H1 (cell line): Measurements from ENCODE around the gene GIMAP5. TPM values are rescaled to one million over a fixed set of nuclear protein-coding genes. Genes with fewer than 3 reads are reported as not detected.

Experiments used
- CTCF ChIA-PET: fragments of 300-600 bp; sonication (Branson Sonifier 250); formaldehyde crosslinking; loops from one replicate; lab custom pipeline; 2021; ENCODE audit not compliant: partially characterized antibody; lab: Charles Lee
- POLR2A ChIA-PET: fragments of 300-600 bp; sonication (Branson Sonifier 250); formaldehyde crosslinking; loops from one replicate; lab custom pipeline; 2021; ENCODE audit warnings: inconsistent platforms; ENCODE audit not compliant: partially characterized antibody; lab: Charles Lee
- DNase-seq, 2 experiments: peaks; one replicate each; pipeline versions ENCODE4 v3.0.0 to v3.0.0-alpha.2; 2010 to 2022; ENCODE audit warnings: low spot score in 2 of 2, low read depth in 1 of 2, mixed read lengths in 1 of 2
- FAIRE-seq: peaks from 2 replicates; lab custom pipeline; 2011; peaks lifted over from hg19 to GRCh38; lab: Jason Lieb, UNC
- H2AFZ ChIP-seq: 2 replicates; pipeline ENCODE4 v1.8.1; 2012; ENCODE audit warnings: low read length, inconsistent platforms
- H2AK5ac ChIP-seq: 2 replicates; pipeline ENCODE4 v1.6.1; 2013; ENCODE audit warnings: low read depth, low read length
- H2BK120ac ChIP-seq: replicated peaks from 2 replicates; pipeline ENCODE3; 2013; ENCODE audit warnings: low read depth, low read length, inconsistent platforms
- H2BK12ac ChIP-seq: 2 replicates; pipeline ENCODE4 v1.6.1; 2013; ENCODE audit warnings: low read depth, low read length
- H2BK15ac ChIP-seq: 2 replicates; pipeline ENCODE4 v1.6.1; 2013; ENCODE audit warnings: low read length
- H2BK20ac ChIP-seq: 2 replicates; pipeline ENCODE4 v1.6.1; 2013; ENCODE audit warnings: low read length
- H2BK5ac ChIP-seq: 2 replicates; pipeline ENCODE4 v1.6.1; 2013; ENCODE audit warnings: low read depth, low read length
- H3K14ac ChIP-seq: 2 replicates; pipeline ENCODE4 v1.6.1; 2013; ENCODE audit warnings: inconsistent platforms; ENCODE audit not compliant: insufficient read length
- H3K18ac ChIP-seq: 2 replicates; pipeline ENCODE4 v1.6.1; 2013; ENCODE audit warnings: low read length; ENCODE audit errors: extremely low read depth
- H3K23ac ChIP-seq: 2 replicates; pipeline ENCODE4 v1.6.1; 2013; ENCODE audit warnings: inconsistent platforms; ENCODE audit not compliant: insufficient read length
- H3K23me2 ChIP-seq: 2 replicates; pipeline ENCODE4 v1.6.1; 2013; ENCODE audit warnings: low read depth, low read length
- H3K27ac ChIP-seq: 2 replicates; pipeline ENCODE4 v1.6.1; 2011; ENCODE audit warnings: low read depth, low read length, inconsistent platforms
- H3K27me3 ChIP-seq, 4 experiments: replicated peaks in 1 of 4; 1 replicate in 1 of 4; 2 replicates in 3 of 4; pipeline versions ENCODE4 v1.6.1 to v1.8.1; 2011 to 2013; ENCODE audit warnings: low read length in 3 of 4, mild to moderate bottlenecking in 3 of 4, inconsistent platforms in 2 of 4, mixed read lengths in 2 of 4, moderate library complexity in 1 of 4; ENCODE audit not compliant: control insufficient read depth in 3 of 4, insufficient read depth in 3 of 4; ENCODE audit errors: extremely low read depth in 1 of 4
- H3K36me3 ChIP-seq, 4 experiments: 2 replicates each; pipeline versions ENCODE4 v1.6.1 to v1.8.1; 2011 to 2013; ENCODE audit warnings: mild to moderate bottlenecking in 4 of 4, low read length in 3 of 4, moderate library complexity in 2 of 4, control low read depth in 1 of 4, inconsistent platforms in 1 of 4; ENCODE audit not compliant: insufficient read depth in 4 of 4, control insufficient read depth in 2 of 4
- H3K4ac ChIP-seq: replicated peaks from 2 replicates; pipeline ENCODE3; 2013; ENCODE audit warnings: low read length, low read depth, mixed read lengths, inconsistent platforms; ENCODE audit not compliant: insufficient read length
- H3K4me1 ChIP-seq, 4 experiments: replicated peaks in 1 of 4; 1 replicate in 1 of 4; 2 replicates in 3 of 4; pipeline versions ENCODE4 v1.6.1 to v1.8.1; 2011 to 2013; ENCODE audit warnings: low read length in 3 of 4, inconsistent platforms in 2 of 4, mixed read lengths in 1 of 4; ENCODE audit not compliant: insufficient read depth in 4 of 4, control insufficient read depth in 3 of 4
- H3K4me2 ChIP-seq, 2 experiments: 2 replicates each; pipeline versions ENCODE4 v1.6.1 to v1.8.1; 2011 to 2013; ENCODE audit warnings: low read depth in 2 of 2, low read length in 2 of 2, control low read depth in 1 of 2, inconsistent platforms in 1 of 2, mild to moderate bottlenecking in 1 of 2; ENCODE audit not compliant: insufficient read depth in 1 of 2
- H3K4me3 ChIP-seq, 4 experiments: fragments of 200-600, 300-600 bp in 1 of 4; sonication (generic), shearing (Covaris generic), sonication (Bioruptor Twin) in 1 of 4; 2 replicates each; pipeline versions ENCODE4 v1.5.1 to v1.8.1; 2011 to 2016; ENCODE audit warnings: low read length in 4 of 4, low read depth in 3 of 4, control low read depth in 2 of 4, inconsistent platforms in 2 of 4, mild to moderate bottlenecking in 2 of 4, mixed read lengths in 1 of 4, moderate library complexity in 1 of 4; ENCODE audit not compliant: insufficient read depth in 2 of 4; ENCODE audit errors: extremely low read depth in 1 of 4
- H3K56ac ChIP-seq: replicated peaks from 2 replicates; pipeline ENCODE3; 2013; ENCODE audit warnings: low read depth, mild to moderate bottlenecking, mixed read lengths, low read length, inconsistent platforms; ENCODE audit not compliant: insufficient read length
- H3K79me1 ChIP-seq: 2 replicates; pipeline ENCODE4 v1.6.1; 2013; ENCODE audit warnings: low read depth, low read length, control low read depth
- H3K79me2 ChIP-seq, 2 experiments: 2 replicates each; pipeline versions ENCODE4 v1.6.1 to v1.8.1; 2012 to 2013; ENCODE audit warnings: low read length in 2 of 2, mild to moderate bottlenecking in 2 of 2, inconsistent platforms in 1 of 2; ENCODE audit not compliant: insufficient read depth in 2 of 2, control insufficient read depth in 1 of 2
- H3K9ac ChIP-seq, 4 experiments: replicated peaks in 1 of 4; 1 replicate in 1 of 4; 2 replicates in 3 of 4; pipeline versions ENCODE4 v1.6.1 to v1.8.1; 2011 to 2013; ENCODE audit warnings: low read depth in 3 of 4, low read length in 3 of 4, control low read depth in 2 of 4, mild to moderate bottlenecking in 2 of 4, moderate library complexity in 2 of 4, inconsistent platforms in 1 of 4; ENCODE audit errors: extremely low read depth in 1 of 4
- H3K9me3 ChIP-seq, 2 experiments: 2 replicates each; pipeline versions ENCODE4 v1.6.1 to v1.8.1; 2012 to 2013; ENCODE audit warnings: mild to moderate bottlenecking in 2 of 2, moderate library complexity in 2 of 2, control low read depth in 1 of 2, inconsistent platforms in 1 of 2, low read depth in 1 of 2, low read length in 1 of 2, mixed read lengths in 1 of 2; ENCODE audit not compliant: insufficient read depth in 2 of 2
- H4K20me1 ChIP-seq, 2 experiments: replicated peaks in 1 of 2; 2 replicates each; pipeline versions ENCODE3 to v1.8.1; 2011 to 2013; ENCODE audit warnings: inconsistent platforms in 2 of 2, low read length in 2 of 2, mild to moderate bottlenecking in 1 of 2; ENCODE audit not compliant: insufficient read depth in 2 of 2, control insufficient read depth in 1 of 2
- H4K5ac ChIP-seq: 2 replicates; pipeline ENCODE4 v1.6.1; 2013; ENCODE audit warnings: low read length, low read depth, mixed read lengths, inconsistent platforms; ENCODE audit not compliant: insufficient read length
- H4K8ac ChIP-seq: 2 replicates; pipeline ENCODE4 v1.8.0; 2013; ENCODE audit warnings: mild to moderate bottlenecking, moderate library complexity, low read length, inconsistent platforms; ENCODE audit not compliant: insufficient read depth; ENCODE audit errors: extremely low read depth
- H4K91ac ChIP-seq: replicated peaks from 2 replicates; pipeline ENCODE3; 2013; ENCODE audit warnings: low read length, mixed read lengths, inconsistent platforms; ENCODE audit not compliant: insufficient read length
- CTCF ChIP-seq, 3 experiments: IDR thresholded peaks; 1 replicate in 2 of 3; 2 replicates in 1 of 3; pipeline versions ENCODE4 v1.5.1 to v1.6.1; 2011; ENCODE audit warnings: low read length in 3 of 3, mild to moderate bottlenecking in 3 of 3, inconsistent platforms in 2 of 3, low read depth in 1 of 3, moderate library complexity in 1 of 3; ENCODE audit not compliant: insufficient read depth in 1 of 3; ENCODE audit errors: control extremely low read depth in 1 of 3
- EP300 ChIP-seq, 2 experiments: IDR thresholded peaks; 1 replicate in 1 of 2; 2 replicates in 1 of 2; pipeline ENCODE4 v1.6.1; 2011 to 2012; ENCODE audit warnings: low read depth in 2 of 2, low read length in 2 of 2, mild to moderate bottlenecking in 2 of 2, borderline replicate concordance in 1 of 2, inconsistent platforms in 1 of 2, moderate library complexity in 1 of 2
- WGBS, 2 experiments: shearing (Covaris generic) in 1 of 2; methylation state at CpG; one replicate each; pipeline versions ENCODE4 v1.1.6 to v1.1.7; 2013 to 2015; ENCODE audit warnings: low lambda C conversion rate in 2 of 2, mixed read lengths in 2 of 2, inconsistent platforms in 1 of 2, low coverage in 1 of 2, missing lambda C conversion rate in 1 of 2; ENCODE audit not compliant: insufficient replicate concordance in 2 of 2, insufficient coverage in 1 of 2, insufficient read length in 1 of 2; ENCODE audit errors: extremely low coverage in 1 of 2, missing lambda C conversion rate in 1 of 2; 5-methylcytosine and 5-hydroxymethylcytosine counted together
- polyA plus RNA-seq, 7 experiments: library from polyadenylated mRNA; depleted of rRNA in 3 of 7; stranded (reverse) in 5 of 7; unstranded in 2 of 7; fragments of >200 nt in 5 of 7; fragments of 200-250 nt in 2 of 7; gene quantifications; 1 replicate in 5 of 7; 2 replicates in 1 of 7; 4 replicates in 1 of 7; pipeline versions ENCODE4 v1.2.1 to v1.2.3, GENCODE V29; 2011 to 2013; ENCODE audit warnings: missing spikeins in 2 of 7, mixed read lengths in 2 of 7
- total RNA-seq: library from RNA; stranded (reverse); fragmentation: NEBNext Ultra II Directional; extraction: Animal tissue kit (Norgen Biotek cat#: 25700); gene quantifications from 2 replicates; pipeline ENCODE4 v1.2.1, GENCODE V29; 2021

The GIMAP5 gene
- total and polyA plus RNA-seq, 2 of the 8 experiments (the other 6 are each of a cell fraction or from before 2014, with no cell fraction given) = not detected

GRCh38 chr7:150791304-150791703 is 54.1 kb downstream of the GIMAP5 start:
- FAIRE-seq = no peak

More at GRCh38 chr7:150791304-150791703, 54.1 kb downstream of the GIMAP5 start:
- Histone ChIP-seq H3K79me2 (no peaks in the 10 kb centered on the region), H2AK5ac (no peak overlapping the region), H4K91ac (no peak overlapping the region), H3K23ac (no peak overlapping the region), H2AFZ (no peak overlapping the region), H4K5ac (no peak overlapping the region), H3K18ac (no peak overlapping the region), H3K56ac (no peak overlapping the region), H2BK120ac (no peak overlapping the region), H2BK20ac (no peak overlapping the region), H3K4me3 (no peak overlapping the region), H4K8ac (no peak overlapping the region), H3K27me3 (peaks cover 0 to under 1% (median 0%) of the 10 kb centered on the region in 4 experiments; a peak in 1 of 7 replicates), H3K36me3 (no peaks in the 10 kb centered on the region), H2BK15ac (no peak overlapping the region), H4K20me1 (no peaks in the 10 kb centered on the region), H3K14ac (no peak overlapping the region), H3K9ac (no peak overlapping the region), H2BK12ac (no peak overlapping the region), H3K4me2 (no peak overlapping the region), H3K23me2 (no peaks in the 10 kb centered on the region; the same call in 1 of the 2 replicates), H3K27ac (no peak overlapping the region), H3K4ac (no peak overlapping the region), H3K79me1 (no peaks in the 10 kb centered on the region), H2BK5ac (no peak overlapping the region), H3K9me3 (no peaks in the 10 kb centered on the region), H3K4me1 (no peaks in the 10 kb centered on the region; a peak in 1 of 7 replicates)
- ChIA-PET POLR2A (no interaction called here), CTCF (interaction anchor here (1.1 to 3.9 kb wide), 4 partner anchors 8 to 85 kb away, joined by 4 to 18 read pairs (median 6); no protein-coding TSS in a partner anchor)
- WGBS, 2 experiments = 85% methylated on average over 5 of the region's 5 CpGs; no CpG with 5 or more reads in 1 of the 2 experiments
- DNase-seq = no peak
- TF ChIP-seq EP300 (IDR thresholded peaks at IDR 0.05; ENCODE audit: borderline replicate concordance in 1 of 2, low read depth in 2 of 2, low read length in 2 of 2) = no peak
- TF ChIP-seq CTCF (IDR thresholded peaks at IDR 0.05; ENCODE audit: control extremely low read depth in 1 of 3, insufficient read depth in 1 of 3, low read depth in 1 of 3, low read length in 3 of 3) = peak in 2 of 3 experiments; percentile 7 to 10; a peak in 1 of 4 replicates
